Measurements from ENCODE around the gene KIF3A.

KIF3A gene

DNA sequence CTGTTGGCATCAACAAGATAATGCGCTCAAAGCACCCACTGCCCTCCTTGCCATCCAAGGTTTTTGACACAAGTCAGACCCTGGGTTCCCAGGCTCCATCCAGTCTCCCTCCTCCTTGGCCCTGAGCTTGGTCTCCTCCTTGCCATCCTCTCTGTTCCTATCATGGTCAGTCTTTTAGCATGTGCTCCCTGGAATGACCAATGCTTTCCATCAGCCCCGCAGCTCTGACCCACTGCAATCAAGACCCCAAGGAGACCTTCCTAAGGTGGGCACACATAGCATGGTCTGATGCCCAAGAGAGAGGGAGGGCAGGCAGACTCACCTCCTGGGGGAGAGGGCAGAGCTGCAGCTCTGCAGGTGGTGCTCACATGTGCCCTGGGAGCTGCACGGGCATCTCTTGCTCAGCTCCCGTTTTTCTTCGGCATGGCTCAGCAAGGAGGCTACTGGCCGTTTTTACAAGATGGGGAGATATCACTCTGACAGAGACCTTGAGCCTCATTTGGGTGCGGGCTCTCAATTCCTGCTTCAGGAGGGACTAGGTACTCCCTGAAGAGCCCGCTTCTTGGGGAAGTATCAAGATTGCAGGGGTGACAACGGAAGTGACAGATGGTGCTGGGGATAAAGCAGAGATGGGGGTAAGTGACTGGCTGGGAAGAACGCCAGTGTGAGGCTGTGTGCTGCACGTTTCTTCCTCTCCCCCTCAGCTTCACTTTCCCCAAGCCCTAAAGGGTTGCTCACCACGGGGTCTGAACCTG lies 36.4 kb upstream of the KIF3A start:
- no peak overlapping the region for H3K27ac ChIP-seq

DNA sequence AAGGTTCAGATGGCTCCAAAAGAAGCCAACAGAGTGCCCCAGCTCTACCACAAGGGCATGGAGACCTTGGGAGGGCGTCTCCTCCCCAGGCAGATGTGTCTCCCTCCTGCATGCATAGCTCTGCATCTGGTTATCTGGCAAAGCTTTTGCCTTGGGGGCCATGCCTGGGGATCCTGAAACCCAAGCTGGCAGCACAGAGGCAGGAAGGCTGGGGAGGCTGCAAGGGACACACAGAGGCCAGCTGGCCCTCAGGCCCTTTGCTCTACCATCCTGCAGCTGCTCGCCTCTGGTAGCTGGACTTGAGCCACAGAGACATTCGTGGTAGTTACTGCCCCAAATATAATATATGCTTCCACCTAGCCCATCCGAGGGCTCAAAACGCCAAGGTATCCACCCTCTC lies 35.8 kb upstream of the KIF3A start:
- Histone ChIP-seq H3K27ac (no peak overlapping the region), H3K9me3 (ENCODE audit: low read depth, low read length) (no peaks in the 10 kb centered on the region), H3K36me3 (ENCODE audit: insufficient read depth, low read length) (no peaks in the 10 kb centered on the region), H3K9ac (ENCODE audit: insufficient read length) (no peak overlapping the region), H3K4me3 (no peak overlapping the region)
- TF ChIP-seq EZH2 (IDR thresholded peaks at IDR 0.05), result no peak
- DNase-seq (ENCODE audit: low read depth, low spot score), result no peak

More for the DNA sequence above, 36.4 kb upstream of the KIF3A start:
- no peak for DNase-seq (ENCODE audit: low read depth, low spot score)
- no peak for TF ChIP-seq FOXP2 (optimal IDR thresholded peaks at IDR 0.05; ENCODE audit: control extremely low read depth, extremely low read length, insufficient read depth)
- no peak for TF ChIP-seq EZH2 (IDR thresholded peaks at IDR 0.05)
- H3K9me3 ChIP-seq (ENCODE audit: low read depth, low read length), result no peaks in the 10 kb centered on the region
- no peaks in the 10 kb centered on the region for H3K36me3 ChIP-seq (ENCODE audit: insufficient read depth, low read length)
- no peak overlapping the region for H3K4me3 ChIP-seq
- no peak overlapping the region for H3K9ac ChIP-seq (ENCODE audit: insufficient read length)

GRCh38 chr5:132772291-132773070 lies 35.1 kb upstream of the KIF3A start:
- H3K9me3 ChIP-seq (ENCODE audit: low read depth, low read length), result no peaks in the 10 kb centered on the region

DNA sequence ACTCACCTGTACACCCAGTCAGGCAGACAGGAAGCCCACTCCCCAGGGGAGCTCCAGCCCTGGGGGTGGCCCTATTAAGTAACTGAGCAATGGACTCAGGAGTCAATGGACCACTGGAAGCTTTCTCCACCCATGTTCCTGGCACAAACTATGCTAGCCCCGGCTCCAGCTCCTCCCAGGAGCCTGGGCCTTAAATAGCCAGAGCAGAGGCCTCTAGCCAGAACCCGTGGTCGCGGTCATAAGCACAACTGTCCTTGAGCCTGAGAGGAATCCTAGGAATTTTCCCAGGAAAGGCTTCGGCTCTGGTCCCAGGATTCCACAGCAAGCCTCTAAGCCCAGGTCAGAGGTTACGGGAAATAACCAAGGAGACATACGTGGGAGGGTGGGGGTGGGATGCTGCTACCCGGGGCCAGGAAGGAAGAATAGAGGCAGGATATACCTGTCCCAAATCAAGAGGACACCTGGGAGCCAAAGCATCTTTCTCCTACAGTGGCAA lies 34.2 kb upstream of the KIF3A start:
- Histone ChIP-seq H3K36me3 (ENCODE audit: insufficient read depth, low read length) (no peaks in the 10 kb centered on the region), H3K27ac (no peak overlapping the region), H3K9ac (ENCODE audit: insufficient read length) (no peak overlapping the region), H3K4me3 (no peak overlapping the region), H3K9me3 (ENCODE audit: low read depth, low read length) (no peaks in the 10 kb centered on the region)
- no peak for DNase-seq (ENCODE audit: low read depth, low spot score)
- TF ChIP-seq POLR2AphosphoS5 (IDR thresholded peaks at IDR 0.05; ENCODE audit: borderline replicate concordance, low read depth, low read length), result no peak
- TF ChIP-seq FOXP2 (optimal IDR thresholded peaks at IDR 0.05; ENCODE audit: control extremely low read depth, extremely low read length, insufficient read depth), result no peak
- no peak for TF ChIP-seq EZH2 (IDR thresholded peaks at IDR 0.05)

More at GRCh38 chr5:132772291-132773070, 35.1 kb upstream of the KIF3A start:
- Histone ChIP-seq H3K27ac (no peak overlapping the region), H3K4me3 (no peak overlapping the region), H3K36me3 (ENCODE audit: insufficient read depth, low read length) (no peaks in the 10 kb centered on the region), H3K9ac (ENCODE audit: insufficient read length) (no peak overlapping the region)
- no peak for DNase-seq (ENCODE audit: low read depth, low spot score)
- TF ChIP-seq POLR2AphosphoS5 (IDR thresholded peaks at IDR 0.05; ENCODE audit: borderline replicate concordance, low read depth, low read length) (no peak), FOXP2 (optimal IDR thresholded peaks at IDR 0.05; ENCODE audit: control extremely low read depth, extremely low read length, insufficient read depth) (no peak), EZH2 (IDR thresholded peaks at IDR 0.05) (no peak)

GRCh38 chr5:132770476-132771159 lies 33.3 kb upstream of the KIF3A start:
- Histone ChIP-seq H3K27ac (no peak overlapping the region), H3K9ac (ENCODE audit: insufficient read length) (no peak overlapping the region), H3K4me3 (no peak overlapping the region), H3K36me3 (ENCODE audit: insufficient read depth, low read length) (no peaks in the 10 kb centered on the region), H3K9me3 (ENCODE audit: low read depth, low read length) (no peaks in the 10 kb centered on the region)
- no peak for TF ChIP-seq FOXP2 (optimal IDR thresholded peaks at IDR 0.05; ENCODE audit: control extremely low read depth, extremely low read length, insufficient read depth)
- no peak for TF ChIP-seq POLR2AphosphoS5 (IDR thresholded peaks at IDR 0.05; ENCODE audit: borderline replicate concordance, low read depth, low read length)
- no peak for TF ChIP-seq EZH2 (IDR thresholded peaks at IDR 0.05)
- DNase-seq (ENCODE audit: low read depth, low spot score), result no peak

DNA sequence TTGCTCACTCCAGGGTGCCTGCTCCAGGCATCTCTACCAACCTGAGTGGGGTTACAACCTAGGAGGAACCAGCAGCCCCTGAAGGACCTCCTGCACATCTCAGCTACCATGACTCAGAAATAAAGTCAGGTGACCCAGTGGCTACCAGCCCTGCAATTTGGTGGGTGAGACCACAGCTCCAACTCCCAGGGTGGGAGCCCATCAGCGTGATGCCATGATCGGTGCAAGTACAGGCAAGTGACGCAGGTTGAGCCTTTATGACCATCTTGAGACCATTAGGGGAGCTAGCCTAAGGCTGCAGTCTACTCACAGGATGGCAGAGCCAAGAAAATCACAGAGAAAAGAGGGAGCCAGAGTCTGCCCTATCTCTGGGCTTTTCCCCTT lies 31.1 kb upstream of the KIF3A start:
- Histone ChIP-seq H3K9ac (ENCODE audit: insufficient read length) (no peak overlapping the region), H3K4me3 (no peak overlapping the region), H3K9me3 (ENCODE audit: low read depth, low read length) (no peaks in the 10 kb centered on the region), H3K36me3 (ENCODE audit: insufficient read depth, low read length) (no peaks in the 10 kb centered on the region; the same call in 1 of the 2 replicates), H3K27ac (no peak overlapping the region)
- no peak for DNase-seq (ENCODE audit: low read depth, low spot score)
- no peak for TF ChIP-seq FOXP2 (optimal IDR thresholded peaks at IDR 0.05; ENCODE audit: control extremely low read depth, extremely low read length, insufficient read depth)
- no peak for TF ChIP-seq POLR2AphosphoS5 (IDR thresholded peaks at IDR 0.05; ENCODE audit: borderline replicate concordance, low read depth, low read length)
- no peak for TF ChIP-seq EZH2 (IDR thresholded peaks at IDR 0.05)

GRCh38 chr5:132767150-132767549 lies 29.8 kb upstream of the KIF3A start:
- Histone ChIP-seq H3K4me3 (no peak overlapping the region), H3K27ac (no peak overlapping the region), H3K36me3 (ENCODE audit: insufficient read depth, low read length) (no peaks in the 10 kb centered on the region; the same call in 1 of the 2 replicates), H3K9me3 (ENCODE audit: low read depth, low read length) (no peaks in the 10 kb centered on the region), H3K9ac (ENCODE audit: insufficient read length) (no peak overlapping the region)
- no peak for DNase-seq (ENCODE audit: low read depth, low spot score)
- TF ChIP-seq FOXP2 (optimal IDR thresholded peaks at IDR 0.05; ENCODE audit: control extremely low read depth, extremely low read length, insufficient read depth) (no peak), POLR2AphosphoS5 (IDR thresholded peaks at IDR 0.05; ENCODE audit: borderline replicate concordance, low read depth, low read length) (no peak), EZH2 (IDR thresholded peaks at IDR 0.05) (no peak)

DNA sequence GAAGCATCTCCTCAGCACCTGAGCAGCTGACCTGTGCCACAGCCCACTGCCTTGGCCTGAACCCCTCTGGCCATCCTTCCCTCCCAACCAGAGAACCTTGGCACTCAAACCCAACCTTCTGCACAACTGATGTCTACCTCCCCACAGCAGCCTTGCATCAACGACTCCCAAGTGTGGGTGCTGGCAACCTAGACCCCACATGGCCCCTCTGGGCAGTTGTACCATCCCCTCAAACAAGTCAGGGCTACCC lies 29.4 kb upstream of the KIF3A start:
- Histone ChIP-seq H3K9ac (ENCODE audit: insufficient read length) (no peak overlapping the region), H3K36me3 (ENCODE audit: insufficient read depth, low read length) (no peaks in the 10 kb centered on the region; the same call in 1 of the 2 replicates), H3K4me3 (no peak overlapping the region), H3K27ac (no peak overlapping the region), H3K9me3 (ENCODE audit: low read depth, low read length) (no peaks in the 10 kb centered on the region)
- DNase-seq (ENCODE audit: low read depth, low spot score), result no peak
- TF ChIP-seq POLR2AphosphoS5 (IDR thresholded peaks at IDR 0.05; ENCODE audit: borderline replicate concordance, low read depth, low read length) (no peak), FOXP2 (optimal IDR thresholded peaks at IDR 0.05; ENCODE audit: control extremely low read depth, extremely low read length, insufficient read depth) (no peak), EZH2 (IDR thresholded peaks at IDR 0.05) (no peak)
